GM18508 (cell line): Measurements from ENCODE around the gene PLXNB2.
A peak's percentile ranks its signal among the peaks of the same experiment; 100 is the strongest.
"Not testable (repeated sequence)": the region's sequence is repeated elsewhere in the genome, so short reads cannot be mapped to it uniquely, and the experiment has no call there.

Experiments
- ATAC-seq: cut with Tn5 transposase; IDR thresholded peaks from one replicate; pipeline ENCODE4 v1.9.1; 2021; ENCODE audit warnings: moderate number of reproducible peaks; ENCODE audit not compliant: insufficient read depth, unreplicated experiment

Gene PLXNB2

GRCh38 chr22:50327711-50328019 is 20.2 kb upstream of the PLXNB2 start:
- ATAC-seq: no peak

- no peak for ATAC-seq
These were observed 19.7 kb upstream of the PLXNB2 start, which contains the start of gene DENND6B for GRCh38 chr22:50326956-50327710. TSS of gene DENND6B (minus strand) at chr22:50327012. CDS start at chr22:50326988, 24 bp downstream.

GRCh38 chr22:50326225-50326955 is 18.9 kb upstream of the PLXNB2 start:
- ATAC-seq: no peak

- no peak for ATAC-seq
These were observed 18.2 kb upstream of the PLXNB2 start for GRCh38 chr22:50325444-50326224.

GRCh38 chr22:50323900-50324299 is 16.5 kb upstream of the PLXNB2 start:
- ATAC-seq: no peak

- ATAC-seq: not testable (repeated sequence)
These were observed 15.1 kb upstream of the PLXNB2 start for GRCh38 chr22:50322382-50323104.

GRCh38 chr22:50320671-50321325 is 13.4 kb upstream of the PLXNB2 start:
- no peak for ATAC-seq

GRCh38 chr22:50320116-50320515 is 12.7 kb upstream of the PLXNB2 start:
- ATAC-seq: no peak

- ATAC-seq: no peak
These were observed 12.1 kb upstream of the PLXNB2 start for GRCh38 chr22:50319503-50319951.

- no peak for ATAC-seq
These were observed 11.4 kb upstream of the PLXNB2 start for GRCh38 chr22:50318698-50319411.

- ATAC-seq: no peak
These were observed 10.9 kb upstream of the PLXNB2 start for GRCh38 chr22:50318356-50318697.

- ATAC-seq: no peak
These were observed 10.2 kb upstream of the PLXNB2 start for GRCh38 chr22:50317674-50318073.

GRCh38 chr22:50317178-50317577 is 9.7 kb upstream of the PLXNB2 start:
- no peak for ATAC-seq

- no peak for ATAC-seq
These were observed 8.9 kb upstream of the PLXNB2 start for GRCh38 chr22:50316114-50317065.

- ATAC-seq: no peak
These were observed 8.1 kb upstream of the PLXNB2 start for GRCh38 chr22:50315289-50316113.

- ATAC-seq: peak; percentile 53
These were observed 7.2 kb upstream of the PLXNB2 start for GRCh38 chr22:50314455-50315288.

- no peak for ATAC-seq
These were observed 6.6 kb upstream of the PLXNB2 start for GRCh38 chr22:50314081-50314454.
